OCI-LY3 (cell line): ENCODE measurements around the gene CAPNS1.
"Not testable (repeated sequence)": the region's sequence is repeated elsewhere in the genome, so short reads cannot be mapped to it uniquely, and the experiment has no call there.

Source experiments
- CTCF ChIP-seq: fragments of 200-600, 300-600 bp; sonication (generic); IDR thresholded peaks from 2 replicates; pipeline ENCODE4 v1.5.1; 2014; ENCODE audit warnings: antibody characterized with exemption, low read length, low read depth
- EZH2phosphoT487 ChIP-seq: fragments of 200-600 bp; shearing (Covaris generic); IDR thresholded peaks from 2 replicates; pipeline ENCODE4 v1.6.1; 2018; ENCODE audit warnings: antibody characterized with exemption, mixed run types, low read depth

GRCh38 chr19:36179077-36179476, 39.2 kb downstream of the CAPNS1 start:
- TF ChIP-seq EZH2phosphoT487, CTCF: not testable (repeated sequence)
